ENCODE measurements around the gene ZFHX2.
A peak's percentile ranks its signal among the peaks of the same experiment; 100 is the strongest.

Gene ZFHX2

GRCh38 chr14:23572836-23573235, 21.3 kb upstream of the ZFHX2 start:
- no peak for ATAC-seq
- no peak for DNase-seq

GRCh38 chr14:23572524-23572828, 20.9 kb upstream of the ZFHX2 start:
- ATAC-seq, result no peak
- DNase-seq, result no peak

- DNase-seq, result no peak
- ATAC-seq, result no peak
These were observed 20.3 kb upstream of the ZFHX2 start for GRCh38 chr14:23571701-23572523.

- no peak for DNase-seq
- no peak for ATAC-seq
These were observed 19.4 kb upstream of the ZFHX2 start for GRCh38 chr14:23570806-23571483.

- no peak for ATAC-seq
- no peak for DNase-seq
These were observed 18.0 kb upstream of the ZFHX2 start for GRCh38 chr14:23569443-23570151.

GRCh38 chr14:23568600-23569331, 17.2 kb upstream of the ZFHX2 start:
- DNase-seq (peak; percentile 46), ATAC-seq (no peak)

- ATAC-seq, result no peak
- DNase-seq, result no peak
These were observed 16.5 kb upstream of the ZFHX2 start for GRCh38 chr14:23568021-23568599.

- ATAC-seq, result peak; percentile 98
- DNase-seq, result peak; percentile 94
These were observed 15.8 kb upstream of the ZFHX2 start, which contains the start of gene AP1G2 for GRCh38 chr14:23567186-23568020. Gene AP1G2 (minus strand): TSS chr14:23567791. CDS start chr14:23567314, 477 bp downstream.

- ATAC-seq, result no peak
These were observed 15.2 kb upstream of the ZFHX2 start for GRCh38 chr14:23566778-23567185.

GRCh38 chr14:23566112-23566777, 14.7 kb upstream of the ZFHX2 start:
- ATAC-seq (no peak), DNase-seq (no peak)

More at GRCh38 chr14:23566778-23567185, 15.2 kb upstream of the ZFHX2 start:
- no peak for DNase-seq

- no peak for ATAC-seq
These were observed 14.1 kb upstream of the ZFHX2 start for GRCh38 chr14:23565626-23566025.

GRCh38 chr14:23564876-23565275, 13.3 kb upstream of the ZFHX2 start:
- no peak for DNase-seq
- no peak for ATAC-seq

More at GRCh38 chr14:23565626-23566025, 14.1 kb upstream of the ZFHX2 start:
- no peak for DNase-seq

- no peak for ATAC-seq
These were observed 12.7 kb upstream of the ZFHX2 start for GRCh38 chr14:23564181-23564812.

GRCh38 chr14:23563473-23564180, 12.1 kb upstream of the ZFHX2 start:
- ATAC-seq, result no peak
- no peak for DNase-seq

More at GRCh38 chr14:23564181-23564812, 12.7 kb upstream of the ZFHX2 start:
- DNase-seq, result no peak

GRCh38 chr14:23562822-23563472, 11.4 kb upstream of the ZFHX2 start:
- ATAC-seq, result no peak
- peak; percentile 64 for DNase-seq

GRCh38 chr14:23561873-23562821, 10.6 kb upstream of the ZFHX2 start:
- no peak for DNase-seq
- ATAC-seq, result no peak

GRCh38 chr14:23561259-23561658, 9.7 kb upstream of the ZFHX2 start:
- no peak for ATAC-seq
- no peak for DNase-seq

All from stimulated activated naive CD8-positive, alpha-beta T cell treated with anti-CD3 and anti-CD28 coated beads, Interleukin-15, Interleukin-2, amounts not matched to agents 100 U/mL and 50 U/mL, for 24 hours (primary cell).